DOHH2 (cell line): ENCODE results near the gene SYNE3.

ENCODE experiments used
- CTCF ChIP-seq: fragments of 200-600 bp; sonication (generic); IDR thresholded peaks from one replicate; pipeline ENCODE4 v1.5.1; 2014; ENCODE audit warnings: antibody characterized with exemption, mild to moderate bottlenecking, low read depth, low read length; ENCODE audit not compliant: poor library complexity, severe bottlenecking
- EZH2phosphoT487 ChIP-seq: fragments of 200-600 bp; sonication (generic); IDR thresholded peaks from 2 replicates; pipeline ENCODE4 v1.6.1; 2017; ENCODE audit warnings: borderline replicate concordance, mild to moderate bottlenecking, antibody characterized with exemption, low read length, moderate library complexity, mixed read lengths

GRCh38 chr14:95524706-95525512, 8.5 kb upstream of the SYNE3 start:
- TF ChIP-seq CTCF (no peak), EZH2phosphoT487 (no peak)
